GM12874 (cell line): ENCODE results near the gene TEX48.

Experiments used
- CTCF ChIP-seq: IDR thresholded peaks from 2 replicates; pipeline ENCODE4 v1.5.1; 2011; ENCODE audit warnings: low read depth, mild to moderate bottlenecking, control low read depth, low read length, moderate library complexity; ENCODE audit not compliant: insufficient read depth

The TEX48 gene

GRCh38 chr9:114722081-114722621 is 40.2 kb upstream of the TEX48 start:
- no peak for TF ChIP-seq CTCF

GRCh38 chr9:114721491-114722079 is 39.6 kb upstream of the TEX48 start:
- no peak for TF ChIP-seq CTCF

- TF ChIP-seq CTCF: no peak
Observed at GRCh38 chr9:114720086-114720676, 38.2 kb upstream of the TEX48 start.

GRCh38 chr9:114719290-114719689 is 37.3 kb upstream of the TEX48 start:
- TF ChIP-seq CTCF: no peak

GRCh38 chr9:114718801-114719221 is 36.8 kb upstream of the TEX48 start:
- TF ChIP-seq CTCF: no peak

- TF ChIP-seq CTCF: no peak
Observed at GRCh38 chr9:114717908-114718486, 36.0 kb upstream of the TEX48 start.

GRCh38 chr9:114709636-114710035 is 27.6 kb upstream of the TEX48 start:
- TF ChIP-seq CTCF: no peak
